GM12872 (cell line): ENCODE data around the gene MMP2.

Experiments
- TF ChIP-seq, protein P1 (sequence below): IDR thresholded peaks from 3 replicates; pipeline ENCODE4 v1.5.1; 2011; ENCODE audit warnings: low read depth, mild to moderate bottlenecking, low read length, moderate library complexity; ENCODE audit not compliant: insufficient read depth

The MMP2 gene

DNA sequence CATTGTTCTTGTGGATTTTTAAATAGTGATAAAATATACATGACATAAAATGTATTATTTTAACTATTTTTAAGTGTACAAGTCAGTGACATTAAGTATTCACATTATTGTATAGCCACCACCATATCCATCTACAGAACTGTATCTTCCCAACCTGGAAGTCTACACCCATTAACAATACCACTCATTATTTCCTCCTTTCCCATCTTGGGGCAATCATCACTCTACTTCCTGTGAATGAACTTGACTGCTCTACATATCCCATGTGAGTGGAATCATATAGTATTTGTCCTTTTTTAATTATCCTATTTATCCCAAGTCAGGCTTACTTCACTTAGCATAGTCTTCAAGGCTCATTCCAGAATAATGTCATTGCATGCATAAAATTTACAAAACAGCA is 40.7 kb upstream of the MMP2 start:
- TF ChIP-seq, protein P1, sequence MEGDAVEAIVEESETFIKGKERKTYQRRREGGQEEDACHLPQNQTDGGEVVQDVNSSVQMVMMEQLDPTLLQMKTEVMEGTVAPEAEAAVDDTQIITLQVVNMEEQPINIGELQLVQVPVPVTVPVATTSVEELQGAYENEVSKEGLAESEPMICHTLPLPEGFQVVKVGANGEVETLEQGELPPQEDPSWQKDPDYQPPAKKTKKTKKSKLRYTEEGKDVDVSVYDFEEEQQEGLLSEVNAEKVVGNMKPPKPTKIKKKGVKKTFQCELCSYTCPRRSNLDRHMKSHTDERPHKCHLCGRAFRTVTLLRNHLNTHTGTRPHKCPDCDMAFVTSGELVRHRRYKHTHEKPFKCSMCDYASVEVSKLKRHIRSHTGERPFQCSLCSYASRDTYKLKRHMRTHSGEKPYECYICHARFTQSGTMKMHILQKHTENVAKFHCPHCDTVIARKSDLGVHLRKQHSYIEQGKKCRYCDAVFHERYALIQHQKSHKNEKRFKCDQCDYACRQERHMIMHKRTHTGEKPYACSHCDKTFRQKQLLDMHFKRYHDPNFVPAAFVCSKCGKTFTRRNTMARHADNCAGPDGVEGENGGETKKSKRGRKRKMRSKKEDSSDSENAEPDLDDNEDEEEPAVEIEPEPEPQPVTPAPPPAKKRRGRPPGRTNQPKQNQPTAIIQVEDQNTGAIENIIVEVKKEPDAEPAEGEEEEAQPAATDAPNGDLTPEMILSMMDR, result no peak

DNA sequence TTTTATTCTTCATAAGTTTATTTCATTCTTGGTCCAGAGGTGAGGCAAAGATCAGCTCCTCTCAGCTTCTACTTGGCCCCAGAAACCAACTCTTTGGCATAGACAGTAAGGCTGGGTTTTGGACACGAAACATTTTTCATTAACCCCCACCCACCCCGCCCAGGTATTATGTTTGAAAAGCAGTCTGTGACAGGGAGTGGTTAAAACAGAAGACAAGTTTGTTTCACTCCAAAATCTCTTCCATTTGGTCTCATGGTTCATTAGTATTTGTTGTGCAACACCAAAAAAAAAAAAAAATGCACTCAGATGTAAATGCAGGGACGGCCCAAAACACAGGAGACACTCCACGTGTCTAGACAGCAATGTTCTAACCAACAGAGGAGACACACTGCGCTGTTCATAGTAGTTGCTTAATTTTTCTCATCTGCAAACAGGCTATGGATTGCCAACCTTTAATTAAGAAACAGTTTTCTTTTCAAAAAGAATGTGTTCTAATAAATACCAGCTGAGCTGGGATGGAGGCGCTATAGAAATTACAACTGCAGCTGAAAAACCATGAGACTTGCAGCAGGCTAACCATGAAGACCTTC is 39.8 kb upstream of the MMP2 start:
- TF ChIP-seq, protein P1, result no peak

DNA sequence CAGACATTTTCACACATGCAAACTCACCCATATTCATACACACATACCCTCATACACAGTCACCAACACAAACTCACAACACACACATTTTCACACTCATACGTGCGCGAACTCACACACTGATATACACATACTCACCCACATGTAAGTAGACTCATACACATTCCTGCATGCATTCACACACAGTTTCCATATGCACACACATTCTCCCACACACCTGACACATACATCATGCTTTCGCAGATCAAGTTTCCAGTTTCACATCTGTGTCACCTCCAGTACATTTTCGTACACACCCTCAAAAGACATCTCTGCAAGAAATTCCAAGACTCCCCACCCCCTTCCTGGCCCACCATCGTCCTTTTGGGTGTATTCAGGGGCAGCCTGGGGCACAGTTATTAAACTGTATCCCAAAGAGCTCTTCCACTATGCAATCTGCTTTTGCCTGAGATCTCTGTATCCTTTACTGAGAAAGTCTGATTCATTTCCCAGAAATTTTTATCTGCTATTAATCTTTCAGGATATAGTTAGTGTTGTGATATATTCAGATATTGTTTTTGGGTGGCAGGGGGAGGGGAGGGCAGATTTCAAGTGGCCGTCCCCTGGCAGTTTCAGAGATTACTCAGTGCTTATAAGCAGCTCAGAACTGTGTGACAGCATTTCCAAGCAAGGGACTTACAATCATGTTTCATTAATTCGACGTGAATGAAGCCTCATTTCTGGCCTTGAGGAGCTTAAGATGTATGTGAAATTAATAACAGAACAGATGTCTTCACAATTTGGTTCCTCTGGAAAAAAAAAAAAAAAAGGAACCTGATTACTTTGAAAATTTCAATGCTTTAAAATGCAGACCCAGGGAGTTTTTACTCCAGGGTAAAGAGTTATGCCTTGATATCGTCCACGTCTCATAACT is 35.3 kb upstream of the MMP2 start:
- TF ChIP-seq, protein P1, result no peak

DNA sequence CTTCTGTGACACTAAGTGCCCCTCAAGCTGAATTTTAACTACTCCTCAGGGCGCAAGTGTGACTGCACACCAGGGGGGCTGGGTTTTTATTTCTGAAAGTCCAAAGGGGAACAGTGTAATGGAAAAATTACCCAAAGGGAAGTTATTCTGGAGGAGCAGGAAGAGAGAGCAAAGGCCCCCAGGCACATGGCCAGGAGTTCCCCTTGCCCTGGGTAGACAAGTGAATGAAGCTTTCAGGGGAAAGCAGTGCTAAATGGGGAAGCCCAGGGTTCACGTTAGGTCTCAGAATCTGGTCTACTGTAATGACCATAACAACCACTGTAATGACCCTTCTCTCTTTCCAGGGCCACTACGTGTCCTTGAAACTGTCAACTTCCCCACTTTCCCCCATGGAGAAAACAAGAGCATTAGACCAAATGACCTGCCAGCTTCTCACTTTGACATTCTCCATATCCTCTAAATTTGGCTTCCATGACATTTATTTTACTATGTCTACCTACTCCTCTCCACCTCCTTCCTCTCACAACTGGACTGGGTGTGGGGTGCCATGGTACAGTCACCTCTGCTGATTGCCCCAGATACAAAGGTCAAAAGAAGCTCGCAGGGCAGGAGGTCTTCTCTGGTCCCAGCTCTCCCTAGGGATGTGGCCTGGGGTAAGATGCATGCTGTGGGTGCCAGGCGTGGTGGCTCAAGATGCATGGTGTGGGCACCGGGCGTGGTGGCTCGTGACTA is 34.1 kb upstream of the MMP2 start:
- TF ChIP-seq, protein P1, result no peak

DNA sequence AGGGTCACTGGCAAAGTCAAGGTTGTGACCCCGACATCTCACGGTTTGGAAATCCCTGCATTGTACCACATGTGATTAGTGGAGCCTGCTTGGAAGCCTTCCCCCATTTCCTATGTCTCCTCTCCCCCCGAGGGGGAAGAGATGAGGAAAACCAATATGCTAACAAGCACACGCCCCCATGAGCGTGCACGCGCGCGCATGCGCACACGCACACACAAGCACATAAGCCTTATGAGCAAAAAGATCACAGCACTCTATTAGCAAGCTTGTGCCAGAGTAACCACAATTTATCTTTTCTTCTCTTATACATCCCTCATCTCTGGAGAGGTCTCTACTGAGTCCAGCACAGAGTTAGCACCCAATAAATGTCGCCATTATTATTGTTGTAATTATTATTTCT is 31.8 kb upstream of the MMP2 start:
- TF ChIP-seq, protein P1, result no peak

DNA sequence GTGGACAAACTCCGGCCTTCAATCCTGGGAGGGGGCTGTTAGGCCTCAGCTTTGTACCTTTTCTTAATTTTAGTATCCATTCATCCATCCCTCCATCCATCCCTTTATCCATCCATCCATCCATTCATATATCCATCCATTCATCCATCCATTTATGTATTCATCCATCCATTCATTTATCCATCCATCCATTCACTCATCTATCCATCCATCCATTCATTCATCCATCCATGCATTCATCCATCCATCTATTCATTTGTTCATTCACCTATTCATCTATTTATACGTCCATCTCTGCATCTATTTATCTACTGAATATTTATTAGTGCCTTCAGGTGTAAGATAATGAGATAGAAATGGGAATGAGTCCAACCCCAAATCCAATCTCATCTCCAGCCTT is 26.0 kb upstream of the MMP2 start:
- TF ChIP-seq, protein P1, result no peak

DNA sequence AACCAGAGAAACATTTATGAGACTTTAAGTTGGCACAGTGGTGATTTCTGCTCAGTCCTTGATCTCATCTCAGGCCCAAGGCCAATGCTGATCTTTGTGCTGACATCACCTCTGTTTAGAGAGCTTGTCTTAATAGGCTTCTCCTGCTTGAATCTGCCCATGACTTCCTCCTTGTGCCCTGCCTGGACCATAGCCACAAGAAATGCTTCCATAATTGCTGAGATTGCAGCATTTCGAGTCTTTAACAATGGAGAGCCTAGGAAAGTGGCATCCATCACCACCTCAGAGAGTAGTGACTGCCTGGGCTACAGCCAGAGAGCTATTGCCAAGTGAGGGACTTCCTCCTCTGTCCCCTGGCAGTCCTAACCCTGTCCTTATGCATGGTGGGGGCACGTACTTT is 25.1 kb upstream of the MMP2 start:
- TF ChIP-seq, protein P1, result no peak
